Epithelial cell of prostate (primary cell): ENCODE results near the gene PLGRKT.
"Not testable (repeated sequence)": the region's sequence is repeated elsewhere in the genome, so short reads cannot be mapped to it uniquely, and the experiment has no call there.

Experiments used
- DNase-seq: peaks from one replicate; pipeline ENCODE4 v3.0.0-alpha.2; 2011; ENCODE audit warnings: low read depth, low spot score
- H3K27ac ChIP-seq: fragments of 450-650 bp; 2 replicates; pipeline ENCODE4 v1.5.1; 2017; ENCODE audit warnings: mild to moderate bottlenecking

Gene PLGRKT

DNA sequence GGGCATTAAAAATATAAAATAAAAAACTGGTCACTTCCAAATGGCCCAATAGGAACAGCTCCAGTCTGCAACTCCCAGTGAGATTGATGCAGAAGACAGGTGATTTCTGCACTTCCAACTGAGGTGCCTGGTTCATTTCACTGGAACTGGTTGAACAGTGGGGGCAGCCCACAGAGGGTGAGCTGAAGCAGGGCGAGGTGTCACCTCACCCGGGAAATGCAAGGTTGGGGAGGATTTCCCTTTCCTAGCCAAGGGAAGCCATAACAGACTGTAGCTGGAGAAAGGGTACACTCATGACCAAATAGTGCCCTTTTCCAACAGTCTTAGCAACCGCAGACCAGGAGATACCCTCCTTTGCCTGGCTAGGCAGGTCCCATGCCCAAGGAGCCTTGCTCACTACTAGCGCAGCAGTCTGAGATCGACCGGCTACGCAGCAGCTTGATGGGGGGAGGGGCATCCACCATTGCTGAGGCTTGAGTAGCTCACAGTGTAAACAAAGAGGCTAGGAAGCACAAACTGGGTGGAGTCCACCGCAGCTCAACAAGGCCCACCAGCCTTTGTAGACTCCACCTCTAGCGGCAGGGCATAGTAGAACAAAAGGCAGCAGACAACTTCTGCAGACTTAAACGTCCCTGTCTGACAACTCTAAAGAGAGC, 110.7 kb downstream of the PLGRKT start:
- peak; percentile 2 for DNase-seq
- H3K27ac ChIP-seq = no peak overlapping the region

DNA sequence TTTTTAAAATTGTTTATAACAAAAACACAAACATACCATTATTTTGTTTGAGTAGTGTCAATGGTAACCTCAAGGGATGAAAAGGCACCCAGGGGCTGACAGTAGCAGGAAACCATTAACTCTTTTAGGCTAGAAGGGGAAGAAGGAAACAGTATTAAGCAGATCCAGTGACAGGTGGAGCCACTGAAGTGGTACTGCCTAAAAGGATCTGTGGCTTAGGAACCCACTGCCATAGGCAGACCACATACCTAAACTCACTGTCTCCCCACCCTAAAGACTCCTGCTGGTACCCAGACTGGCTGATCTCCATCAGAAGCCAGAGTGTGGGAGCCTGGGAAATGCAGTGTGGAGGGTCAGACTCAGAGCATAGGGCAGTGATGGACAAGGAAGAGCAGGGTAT, 111.5 kb downstream of the PLGRKT start:
- no peak for DNase-seq
- H3K27ac ChIP-seq = no peak overlapping the region

DNA sequence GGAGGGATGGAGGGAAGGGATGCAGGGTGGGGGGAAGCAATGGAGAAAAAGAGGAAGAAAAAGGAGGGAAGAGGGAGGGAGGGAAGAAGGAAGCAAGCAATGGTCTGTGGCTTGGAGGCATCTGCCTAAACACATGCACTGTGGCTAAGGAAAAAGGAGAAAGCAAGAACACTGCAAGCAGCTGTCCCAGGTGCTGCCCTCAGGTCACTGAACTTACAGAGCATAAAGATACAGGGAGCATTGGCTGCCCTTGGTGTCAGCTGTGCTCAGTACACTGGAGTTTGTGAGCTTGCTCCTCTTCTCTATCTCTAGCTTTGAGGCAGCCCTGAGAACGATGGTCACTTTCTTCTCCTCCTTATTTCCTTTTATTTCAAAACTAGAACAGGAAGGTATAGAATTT, 116.1 kb downstream of the PLGRKT start:
- H3K27ac ChIP-seq, DNase-seq: not testable (repeated sequence)

DNA sequence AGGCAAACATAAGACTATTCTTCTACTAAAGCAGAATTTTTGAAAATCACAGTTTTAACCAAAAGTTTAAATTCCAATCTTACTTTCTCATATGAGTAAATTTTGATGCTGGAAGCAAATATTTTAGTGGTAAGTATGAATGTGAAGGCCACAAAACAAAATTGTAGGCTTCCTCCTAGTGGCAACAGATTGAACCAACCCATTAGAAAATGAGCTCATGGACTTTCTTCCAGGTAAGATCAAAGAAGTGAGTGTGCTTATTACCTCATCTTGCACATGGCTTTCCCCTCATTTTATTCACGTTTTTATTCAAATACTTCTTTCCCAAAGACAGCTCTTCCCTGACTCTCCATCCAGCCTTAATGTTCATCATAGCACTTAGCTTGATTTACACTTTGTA, 116.7 kb downstream of the PLGRKT start:
- DNase-seq = no peak

DNA sequence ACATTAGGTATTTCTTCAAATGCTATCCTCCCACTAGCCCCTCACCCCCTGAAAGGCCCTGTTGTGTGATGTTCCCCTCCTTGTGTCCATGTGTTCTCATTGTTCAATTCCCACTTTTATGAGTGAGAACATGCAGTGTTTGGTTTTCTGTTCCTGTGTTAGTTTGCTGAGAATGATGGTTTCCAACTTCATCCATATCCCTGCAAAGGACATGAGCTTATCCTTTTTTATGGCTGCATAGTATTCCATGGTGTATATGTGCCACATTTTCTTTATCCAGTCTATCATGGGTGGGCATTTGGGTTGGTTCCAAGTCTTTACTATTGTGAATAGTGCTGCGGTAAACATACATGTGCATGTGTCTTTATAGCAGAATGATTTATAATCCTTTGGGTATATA, 121.3 kb downstream of the PLGRKT start:
- DNase-seq, H3K27ac ChIP-seq: not testable (repeated sequence)

More for the DNA sequence above, 116.7 kb downstream of the PLGRKT start:
- H3K27ac ChIP-seq = no peak overlapping the region

DNA sequence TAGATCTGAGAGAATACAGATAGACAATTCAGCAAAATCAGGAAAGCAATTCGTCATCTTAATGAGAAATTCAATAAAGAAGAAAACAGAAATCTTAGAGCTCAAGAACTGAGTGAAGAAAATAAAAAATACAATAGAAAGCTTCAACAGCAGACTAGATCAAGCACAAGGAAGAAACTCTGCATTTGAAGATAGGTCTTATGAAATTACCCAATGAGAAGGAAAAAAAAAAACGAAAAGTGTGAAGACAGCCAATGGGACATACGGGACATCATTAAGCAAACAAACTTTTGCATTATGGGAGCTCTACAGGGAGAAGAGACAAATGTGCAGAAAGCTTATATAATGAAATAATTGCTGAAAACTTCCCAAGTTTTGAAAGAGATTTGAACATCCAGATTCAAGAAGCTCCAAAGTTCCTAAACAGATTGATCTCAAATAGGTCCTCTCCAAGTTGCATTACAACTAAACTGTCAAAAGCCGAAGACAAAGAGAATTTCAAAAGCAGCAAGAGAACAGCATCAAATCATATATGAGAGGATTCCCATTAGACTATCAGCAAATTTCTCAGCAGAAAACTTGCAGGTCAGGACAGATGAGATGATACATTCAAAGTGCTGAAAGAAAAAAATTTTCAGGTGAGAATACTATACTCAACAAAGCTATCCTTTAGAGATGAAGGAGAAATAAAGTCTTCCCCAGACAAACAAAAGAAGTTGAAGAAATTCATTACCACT, 122.4 kb downstream of the PLGRKT start:
- no peak overlapping the region for H3K27ac ChIP-seq
- no peak for DNase-seq

DNA sequence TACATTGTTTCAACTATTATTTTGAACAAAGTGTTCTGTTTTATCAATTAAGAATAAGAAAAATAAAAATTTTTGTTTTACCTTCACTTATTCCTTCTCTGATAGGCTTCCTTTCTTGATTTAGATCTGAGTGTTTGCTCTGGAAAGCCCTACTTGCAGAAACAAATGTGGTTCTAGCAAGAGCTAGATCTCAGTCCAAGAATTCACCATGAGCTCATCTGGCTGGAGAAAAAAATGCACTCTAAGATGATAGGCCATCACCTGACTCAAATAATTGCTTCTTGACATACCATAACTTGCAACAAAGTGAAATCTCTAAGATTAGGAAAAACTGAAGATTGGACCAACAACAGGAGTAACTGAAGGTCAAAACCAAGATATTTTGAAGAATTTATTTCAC, 126.9 kb downstream of the PLGRKT start:
- no peak for DNase-seq
- no peak overlapping the region for H3K27ac ChIP-seq
